ENCODE results near the gene RBFOX1. TPM values are rescaled to one million over a fixed set of nuclear protein-coding genes. Genes with fewer than 3 reads are reported as not detected.

Gene RBFOX1
- total RNA-seq, 1 experiment from 2014 or later = not detected

GRCh38 chr16:7366041-7366440 lies 33.4 kb downstream of the RBFOX1 start:
- DNase-seq (ENCODE audit: low spot score) = peak; percentile 85
- in situ Hi-C loops (cut with HindIII; ENCODE audit: low sequenced_read_pairs) = no loop called here

GRCh38 chr16:7366993-7367880 lies 34.6 kb downstream of the RBFOX1 start:
- DNase-seq (ENCODE audit: low spot score) = peak; percentile 56
- in situ Hi-C loops (cut with HindIII; ENCODE audit: low sequenced_read_pairs) = no loop called here

GRCh38 chr16:7369204-7369603 lies 36.6 kb downstream of the RBFOX1 start:
- in situ Hi-C loops (cut with HindIII; ENCODE audit: low sequenced_read_pairs) = no loop called here
- DNase-seq (ENCODE audit: low spot score) = peak; percentile 79

GRCh38 chr16:7372095-7372494 lies 39.5 kb downstream of the RBFOX1 start:
- DNase-seq (ENCODE audit: low spot score) = no peak
- in situ Hi-C loops (cut with HindIII; ENCODE audit: low sequenced_read_pairs) = no loop called here

- no peak for DNase-seq (ENCODE audit: low spot score)
- in situ Hi-C loops (cut with HindIII; ENCODE audit: low sequenced_read_pairs) = no loop called here
These were observed 41.1 kb downstream of the RBFOX1 start for GRCh38 chr16:7373776-7374175.

GRCh38 chr16:7374614-7375174 lies 42.0 kb downstream of the RBFOX1 start:
- in situ Hi-C loops (cut with HindIII; ENCODE audit: low sequenced_read_pairs) = no loop called here

GRCh38 chr16:7376227-7376626 lies 43.6 kb downstream of the RBFOX1 start:
- no peak for DNase-seq (ENCODE audit: low spot score)
- in situ Hi-C loops (cut with HindIII; ENCODE audit: low sequenced_read_pairs) = no loop called here

More at GRCh38 chr16:7374614-7375174, 42.0 kb downstream of the RBFOX1 start:
- DNase-seq (ENCODE audit: low spot score) = no peak

GRCh38 chr16:7377231-7377630 lies 44.6 kb downstream of the RBFOX1 start:
- in situ Hi-C loops (cut with HindIII; ENCODE audit: low sequenced_read_pairs) = no loop called here
- DNase-seq (ENCODE audit: low spot score) = no peak

- DNase-seq (ENCODE audit: low spot score) = peak; percentile 87
- in situ Hi-C loops (cut with HindIII; ENCODE audit: low sequenced_read_pairs) = no loop called here
These were observed 45.5 kb downstream of the RBFOX1 start for GRCh38 chr16:7378024-7378695.

GRCh38 chr16:7380441-7380840 lies 47.8 kb downstream of the RBFOX1 start:
- DNase-seq (ENCODE audit: low spot score) = no peak
- in situ Hi-C loops (cut with HindIII; ENCODE audit: low sequenced_read_pairs) = no loop called here

- DNase-seq (ENCODE audit: low spot score) = no peak
- in situ Hi-C loops (cut with HindIII; ENCODE audit: low sequenced_read_pairs) = no loop called here
These were observed 48.3 kb downstream of the RBFOX1 start for GRCh38 chr16:7380911-7381310.

- in situ Hi-C loops (cut with HindIII; ENCODE audit: low sequenced_read_pairs) = no loop called here
- DNase-seq (ENCODE audit: low spot score) = peak; percentile 65
These were observed 49.0 kb downstream of the RBFOX1 start for GRCh38 chr16:7381671-7382070.

GRCh38 chr16:7382521-7382920 lies 49.9 kb downstream of the RBFOX1 start:
- in situ Hi-C loops (cut with HindIII; ENCODE audit: low sequenced_read_pairs) = no loop called here
- DNase-seq (ENCODE audit: low spot score) = no peak

- in situ Hi-C loops (cut with HindIII; ENCODE audit: low sequenced_read_pairs) = no loop called here
- no peak for DNase-seq (ENCODE audit: low spot score)
These were observed 58.3 kb downstream of the RBFOX1 start for GRCh38 chr16:7390974-7391373.

- in situ Hi-C loops (cut with HindIII; ENCODE audit: low sequenced_read_pairs) = no loop called here
- DNase-seq (ENCODE audit: low spot score) = no peak
These were observed 59.0 kb downstream of the RBFOX1 start for GRCh38 chr16:7391694-7392093.

- DNase-seq (ENCODE audit: low spot score) = no peak
- in situ Hi-C loops (cut with HindIII; ENCODE audit: low sequenced_read_pairs) = no loop called here
These were observed 59.6 kb downstream of the RBFOX1 start for GRCh38 chr16:7392206-7392605.

- DNase-seq (ENCODE audit: low spot score) = no peak
- in situ Hi-C loops (cut with HindIII; ENCODE audit: low sequenced_read_pairs) = no loop called here
These were observed 61.0 kb downstream of the RBFOX1 start for GRCh38 chr16:7393680-7394079.

- in situ Hi-C loops (cut with HindIII; ENCODE audit: low sequenced_read_pairs) = no loop called here
- no peak for DNase-seq (ENCODE audit: low spot score)
These were observed 62.2 kb downstream of the RBFOX1 start for GRCh38 chr16:7394720-7395336.

- in situ Hi-C loops (cut with HindIII; ENCODE audit: low sequenced_read_pairs) = no loop called here
- no peak for DNase-seq (ENCODE audit: low spot score)
These were observed 65.3 kb downstream of the RBFOX1 start for GRCh38 chr16:7397901-7398300.

- in situ Hi-C loops (cut with HindIII; ENCODE audit: low sequenced_read_pairs) = no loop called here
- DNase-seq (ENCODE audit: low spot score) = no peak
These were observed 65.9 kb downstream of the RBFOX1 start for GRCh38 chr16:7398536-7398935.
